ENCODE results near the gene GRIK2.
"Not testable (repeated sequence)": the region's sequence is repeated elsewhere in the genome, so short reads cannot be mapped to it uniquely, and the experiment has no call there.

The GRIK2 gene

GRCh38 chr6:101393251-101393828, at the start of gene GRIK2:
Gene GRIK2 (plus strand): TSS chr6:101393708.
- DNase-seq, result no peak

GRCh38 chr6:101344885-101345284, 48.6 kb upstream of the GRIK2 start:
- DNase-seq, result no peak

GRCh38 chr6:101348816-101349215, 44.7 kb upstream of the GRIK2 start:
- DNase-seq, result no peak

GRCh38 chr6:101350631-101351030, 42.9 kb upstream of the GRIK2 start:
- not testable (repeated sequence) for DNase-seq

GRCh38 chr6:101351173-101351572, 42.3 kb upstream of the GRIK2 start:
- no peak for DNase-seq

GRCh38 chr6:101352316-101352715, 41.2 kb upstream of the GRIK2 start:
- no peak for DNase-seq

- DNase-seq, result no peak
Measured at GRCh38 chr6:101365181-101365580, 28.3 kb upstream of the GRIK2 start.

- no peak for DNase-seq
Measured at GRCh38 chr6:101379926-101380325, 13.6 kb upstream of the GRIK2 start.

GRCh38 chr6:101380897-101381630, 12.4 kb upstream of the GRIK2 start:
- DNase-seq, result no peak

- not testable (repeated sequence) for DNase-seq
Measured at GRCh38 chr6:101383747-101384146, 9.8 kb upstream of the GRIK2 start.

GRCh38 chr6:101386982-101387381, 6.5 kb upstream of the GRIK2 start:
- DNase-seq, result no peak

- no peak for DNase-seq
Measured at GRCh38 chr6:101391772-101392585, 1.5 kb upstream of the GRIK2 start.

GRCh38 chr6:101392586-101393230, 800 bp upstream of the GRIK2 start:
- no peak for DNase-seq

- DNase-seq, result no peak
Measured at GRCh38 chr6:101393829-101394251, 332 bp downstream of the GRIK2 start.

GRCh38 chr6:101394936-101395335, 1.4 kb downstream of the GRIK2 start:
- DNase-seq, result no peak

GRCh38 chr6:101395345-101395744, 1.8 kb downstream of the GRIK2 start:
- no peak for DNase-seq

GRCh38 chr6:101396548-101397173, 3.2 kb downstream of the GRIK2 start:
- no peak for DNase-seq

- DNase-seq, result no peak
Measured at GRCh38 chr6:101397199-101397598, 3.7 kb downstream of the GRIK2 start.

- DNase-seq, result no peak
Measured at GRCh38 chr6:101398716-101399615, 5.5 kb downstream of the GRIK2 start.

GRCh38 chr6:101399616-101400162, 6.2 kb downstream of the GRIK2 start:
- no peak for DNase-seq

All from GDM1 (cell line).